Gastrocnemius medialis (tissue), 4 donors: ENCODE data around the gene STPG1.

ENCODE experiments used
- POLR2A ChIP-seq, 2 donors: fragments of 450-650 bp; IDR thresholded peaks; one replicate each; pipeline ENCODE4 v1.6.1; 2017; ENCODE audit warnings: antibody characterized with exemption in 2 of 2, mild to moderate bottlenecking in 2 of 2, moderate library complexity in 2 of 2
- TF ChIP-seq, protein P1 (sequence below), 5 experiments: fragments of 450-650 bp in 3 of 5; fragments of 200-600 bp in 2 of 5; sonication (generic) in 2 of 5; IDR thresholded peaks in 4 of 5; conservative IDR thresholded peaks in 1 of 5; 1 replicate in 4 of 5; 2 replicates in 1 of 5; pipeline ENCODE4 v1.5.1; 2016 to 2019; ENCODE audit warnings: antibody characterized with exemption in 5 of 5, mild to moderate bottlenecking in 3 of 5, moderate library complexity in 3 of 5

DNA sequence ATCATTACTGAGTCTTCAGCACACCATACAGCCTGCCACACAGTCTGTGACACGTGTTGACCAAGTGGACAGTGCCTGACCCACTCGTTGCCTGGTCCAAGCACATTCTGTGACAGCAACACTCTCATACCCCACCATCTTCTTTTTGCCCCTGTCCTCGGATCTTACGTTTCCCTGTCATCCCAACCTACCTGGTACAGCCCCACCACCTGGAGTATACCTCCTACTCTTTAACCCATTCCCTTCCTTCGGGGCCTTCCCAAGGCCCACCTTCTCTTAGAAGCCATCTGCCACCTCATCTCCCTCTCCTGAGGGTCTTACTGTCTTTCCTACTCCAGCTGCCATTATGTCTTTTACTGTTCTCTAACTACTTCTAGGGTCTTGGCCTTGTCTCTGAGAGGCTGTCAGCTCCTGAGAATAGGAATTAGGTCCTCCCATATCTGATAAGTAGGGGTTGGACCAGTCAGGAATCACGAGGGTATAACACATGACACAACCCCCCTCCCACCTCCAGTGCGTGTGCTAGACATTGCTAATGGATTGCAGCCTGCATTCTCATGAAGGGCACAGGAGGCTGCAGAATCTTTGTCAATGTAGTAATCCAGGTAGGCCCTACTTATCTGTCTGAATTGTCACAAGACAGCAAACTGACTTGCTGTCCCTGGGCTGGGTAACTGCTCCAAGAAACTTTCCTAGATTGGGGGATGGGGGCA, 81.5 kb downstream of the STPG1 start:
- TF ChIP-seq, protein P1, sequence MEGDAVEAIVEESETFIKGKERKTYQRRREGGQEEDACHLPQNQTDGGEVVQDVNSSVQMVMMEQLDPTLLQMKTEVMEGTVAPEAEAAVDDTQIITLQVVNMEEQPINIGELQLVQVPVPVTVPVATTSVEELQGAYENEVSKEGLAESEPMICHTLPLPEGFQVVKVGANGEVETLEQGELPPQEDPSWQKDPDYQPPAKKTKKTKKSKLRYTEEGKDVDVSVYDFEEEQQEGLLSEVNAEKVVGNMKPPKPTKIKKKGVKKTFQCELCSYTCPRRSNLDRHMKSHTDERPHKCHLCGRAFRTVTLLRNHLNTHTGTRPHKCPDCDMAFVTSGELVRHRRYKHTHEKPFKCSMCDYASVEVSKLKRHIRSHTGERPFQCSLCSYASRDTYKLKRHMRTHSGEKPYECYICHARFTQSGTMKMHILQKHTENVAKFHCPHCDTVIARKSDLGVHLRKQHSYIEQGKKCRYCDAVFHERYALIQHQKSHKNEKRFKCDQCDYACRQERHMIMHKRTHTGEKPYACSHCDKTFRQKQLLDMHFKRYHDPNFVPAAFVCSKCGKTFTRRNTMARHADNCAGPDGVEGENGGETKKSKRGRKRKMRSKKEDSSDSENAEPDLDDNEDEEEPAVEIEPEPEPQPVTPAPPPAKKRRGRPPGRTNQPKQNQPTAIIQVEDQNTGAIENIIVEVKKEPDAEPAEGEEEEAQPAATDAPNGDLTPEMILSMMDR (IDR thresholded peaks at IDR 0.05 in 4 of 5, conservative IDR thresholded peaks at IDR 0.05 in 1 of 5): no peak
- no peak for TF ChIP-seq POLR2A (IDR thresholded peaks at IDR 0.05)
